Cerebellar cortex (tissue), 1 donor: ENCODE results near the gene DOCK4.
A peak's percentile ranks its signal among the peaks of the same experiment; 100 is the strongest.

ENCODE experiments used
- DNase-seq: peaks from one replicate; pipeline ENCODE4 v3.0.0-alpha.2; 2015; ENCODE audit warnings: low spot score

DOCK4 gene

DNA sequence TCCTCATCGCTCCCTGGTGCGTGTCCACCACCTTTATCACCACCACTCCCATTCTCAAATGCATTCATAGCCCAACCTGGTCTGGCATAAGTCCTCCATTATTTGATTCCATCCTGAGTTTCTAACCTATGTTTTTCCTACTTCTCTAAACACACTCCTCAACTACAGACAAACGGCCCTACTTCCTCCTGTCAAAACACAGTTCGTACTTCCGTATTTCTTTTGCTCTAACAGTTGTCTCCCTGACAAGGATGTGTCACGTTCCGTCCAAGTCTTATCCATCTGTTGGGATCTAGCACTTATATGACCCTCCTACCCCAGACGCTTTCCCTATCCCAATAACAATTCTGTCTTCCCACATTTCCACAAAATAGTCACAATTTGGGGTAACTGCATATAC, 46.8 kb downstream of the DOCK4 start:
- no peak for DNase-seq

DNA sequence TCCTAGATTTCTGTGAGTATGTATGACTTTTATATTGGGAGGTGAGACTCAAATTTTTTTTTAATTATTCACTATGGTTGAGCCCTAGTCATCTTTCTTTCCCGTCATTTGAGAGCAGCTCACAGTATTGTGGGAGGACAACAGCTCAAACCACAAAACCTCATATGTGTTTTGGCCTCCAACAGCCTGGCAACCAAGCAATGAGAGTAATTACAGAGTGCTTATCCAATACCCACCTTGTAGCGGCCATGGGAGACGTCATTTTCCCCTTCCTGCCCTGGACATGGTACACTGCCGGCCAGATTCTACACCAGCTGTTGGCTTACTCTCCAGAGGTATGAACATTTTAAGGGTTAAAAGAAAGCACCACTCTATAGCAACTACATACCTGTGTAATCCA, 49.1 kb downstream of the DOCK4 start:
- no peak for DNase-seq

DNA sequence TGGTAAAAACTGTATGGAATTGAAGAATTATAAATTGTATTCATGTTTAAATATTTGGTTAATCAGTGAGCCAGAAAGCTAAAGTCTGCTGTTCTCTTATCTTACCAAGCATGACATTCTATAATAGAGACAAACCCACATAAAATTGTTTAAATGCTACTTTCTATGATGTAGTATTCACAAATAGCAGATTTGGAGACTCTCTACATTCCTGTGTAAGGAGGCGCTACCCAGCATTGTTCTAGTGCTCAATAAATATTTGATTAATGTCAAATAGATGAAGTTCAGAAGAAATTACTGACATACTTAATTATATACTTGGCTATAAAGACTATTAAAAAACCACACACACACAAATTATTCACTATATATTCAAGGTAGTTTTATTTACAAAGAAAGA, 49.8 kb downstream of the DOCK4 start:
- DNase-seq = no peak

DNA sequence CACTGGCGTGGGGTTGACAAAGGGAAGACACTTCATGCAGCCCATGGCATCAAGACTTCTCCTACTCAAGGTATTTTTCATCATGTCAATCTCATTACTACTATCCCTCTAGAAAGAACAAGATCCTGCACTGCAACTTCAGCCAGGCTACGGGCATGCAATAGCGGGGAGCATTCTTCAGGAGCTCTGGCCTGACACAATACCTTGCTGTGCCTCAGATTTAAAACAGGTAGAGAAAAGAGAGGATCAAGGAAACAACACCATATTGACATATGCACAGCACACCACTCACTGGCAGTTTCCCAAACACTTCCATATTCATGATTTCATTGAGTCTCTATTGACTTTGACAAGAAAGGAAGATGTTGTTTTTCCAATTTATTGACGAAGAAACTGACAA, 51.5 kb downstream of the DOCK4 start:
- DNase-seq = peak; percentile 61

DNA sequence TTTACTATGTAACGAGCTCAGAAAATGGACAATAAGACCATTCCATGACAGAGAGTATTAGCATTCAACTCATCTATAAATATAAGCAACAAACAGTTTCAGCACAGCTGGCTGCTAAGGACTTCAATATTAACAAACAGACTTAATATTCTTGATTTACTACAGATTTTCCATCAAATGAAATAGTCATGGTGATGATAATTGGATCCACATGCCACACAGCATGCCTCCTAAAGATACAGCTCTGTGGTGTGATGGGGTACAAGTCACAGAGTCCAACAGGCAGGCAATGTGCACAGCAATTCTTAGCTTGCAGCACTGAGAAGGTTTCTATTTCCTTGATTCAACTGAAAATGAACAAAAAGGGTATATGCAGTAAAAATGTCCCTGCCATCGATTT, 54.0 kb downstream of the DOCK4 start:
- no peak for DNase-seq

DNA sequence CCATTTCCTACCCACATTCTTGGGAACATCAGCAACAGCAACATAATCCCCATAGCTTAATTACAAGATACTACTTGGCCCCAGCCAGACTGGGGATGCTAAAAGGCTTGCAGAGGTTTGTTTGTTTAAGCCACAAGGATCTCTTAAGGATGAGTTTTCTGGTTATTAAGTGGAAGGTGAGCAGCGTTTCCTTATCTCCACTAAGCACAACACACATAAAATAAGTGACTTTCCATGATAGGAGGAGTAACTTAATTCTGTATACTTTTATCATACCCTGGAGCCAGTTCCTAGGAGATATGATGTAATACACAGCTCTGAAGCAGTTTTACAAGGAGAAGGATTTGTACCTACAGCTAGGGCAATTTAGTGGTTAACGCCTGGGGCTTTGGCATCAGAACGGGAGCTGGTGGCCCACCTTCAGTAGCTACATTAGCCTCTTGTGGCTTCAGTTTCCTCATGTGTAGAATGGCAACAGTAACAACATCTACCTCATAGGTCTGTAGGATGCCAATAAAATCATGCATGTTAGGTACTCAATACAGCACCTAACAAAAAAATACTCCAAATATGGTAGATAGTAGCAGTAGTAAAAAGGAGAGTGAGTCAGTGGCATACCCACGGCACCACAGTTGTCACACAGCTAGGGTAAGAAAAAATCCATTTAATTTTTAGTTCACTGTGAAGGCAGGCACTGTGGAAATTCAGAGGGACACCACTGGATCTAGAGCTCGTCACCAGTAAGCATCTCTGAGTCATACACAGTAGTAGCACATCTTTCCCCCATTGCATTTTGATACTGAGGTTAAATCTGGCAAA, 55.2 kb downstream of the DOCK4 start:
- DNase-seq = no peak

DNA sequence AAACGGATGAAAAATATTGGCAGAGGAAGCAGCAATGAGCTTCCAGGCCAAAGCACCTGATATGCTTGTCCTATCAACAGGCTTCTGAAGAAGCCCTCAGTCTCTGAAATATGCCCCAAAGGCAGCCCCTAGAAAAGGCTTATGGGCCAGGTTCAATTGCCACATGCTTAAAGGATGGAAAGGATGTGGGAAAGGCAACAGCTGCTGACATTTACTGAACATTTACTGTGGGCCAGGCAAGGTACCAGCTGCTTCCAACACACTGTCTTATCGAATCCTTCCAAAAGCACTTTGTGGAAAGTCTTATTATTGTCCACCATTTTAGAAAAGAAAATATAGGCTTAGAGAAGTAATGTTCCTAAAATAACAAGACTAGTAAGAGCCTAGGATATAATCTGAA, 56.5 kb downstream of the DOCK4 start:
- no peak for DNase-seq

DNA sequence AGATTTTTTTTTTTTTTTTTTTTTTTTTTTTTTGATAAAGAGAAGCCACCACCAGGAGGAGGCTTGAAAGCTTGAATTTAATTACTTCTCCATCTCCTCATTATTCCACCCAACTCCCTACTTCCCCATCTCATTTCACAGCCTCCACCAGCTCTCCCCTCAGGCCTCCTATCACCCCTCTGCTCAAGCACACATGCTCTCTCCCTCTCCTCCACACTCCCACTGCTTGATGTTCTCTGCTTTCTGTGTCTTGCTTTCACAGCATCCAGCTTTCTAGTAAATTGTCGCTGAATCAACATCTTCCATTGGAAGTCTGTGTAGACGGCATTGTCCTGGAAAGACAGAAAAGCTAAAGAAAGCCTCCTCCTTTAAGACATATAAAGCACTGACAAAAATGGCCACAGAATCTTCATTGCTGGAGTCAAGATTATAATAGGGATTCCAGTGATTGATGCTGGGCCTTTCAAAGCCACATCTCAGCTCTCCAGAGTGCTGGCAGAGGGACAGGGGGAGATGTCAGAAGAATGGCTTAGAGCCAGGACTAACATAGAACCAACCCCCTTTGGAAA, 58.3 kb downstream of the DOCK4 start:
- peak; percentile 55 for DNase-seq

DNA sequence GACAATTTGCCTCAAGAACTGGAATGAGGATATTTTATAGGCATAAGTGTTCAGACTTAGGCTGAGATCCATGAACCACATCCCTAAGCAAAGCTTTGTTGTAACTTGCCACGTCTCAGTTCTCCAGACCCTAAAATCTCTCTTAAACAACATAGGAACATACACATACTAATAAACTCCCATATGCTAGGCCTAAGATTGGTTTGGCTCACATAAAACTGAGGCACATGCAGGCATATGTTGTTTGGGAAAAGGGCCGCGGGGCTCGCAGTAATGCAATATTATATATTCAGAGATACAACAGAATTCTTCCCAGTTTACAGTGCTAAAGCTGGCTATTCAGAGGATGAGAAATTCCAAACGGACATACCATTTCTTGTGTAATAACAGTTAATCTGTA, 61.0 kb downstream of the DOCK4 start:
- DNase-seq = no peak

DNA sequence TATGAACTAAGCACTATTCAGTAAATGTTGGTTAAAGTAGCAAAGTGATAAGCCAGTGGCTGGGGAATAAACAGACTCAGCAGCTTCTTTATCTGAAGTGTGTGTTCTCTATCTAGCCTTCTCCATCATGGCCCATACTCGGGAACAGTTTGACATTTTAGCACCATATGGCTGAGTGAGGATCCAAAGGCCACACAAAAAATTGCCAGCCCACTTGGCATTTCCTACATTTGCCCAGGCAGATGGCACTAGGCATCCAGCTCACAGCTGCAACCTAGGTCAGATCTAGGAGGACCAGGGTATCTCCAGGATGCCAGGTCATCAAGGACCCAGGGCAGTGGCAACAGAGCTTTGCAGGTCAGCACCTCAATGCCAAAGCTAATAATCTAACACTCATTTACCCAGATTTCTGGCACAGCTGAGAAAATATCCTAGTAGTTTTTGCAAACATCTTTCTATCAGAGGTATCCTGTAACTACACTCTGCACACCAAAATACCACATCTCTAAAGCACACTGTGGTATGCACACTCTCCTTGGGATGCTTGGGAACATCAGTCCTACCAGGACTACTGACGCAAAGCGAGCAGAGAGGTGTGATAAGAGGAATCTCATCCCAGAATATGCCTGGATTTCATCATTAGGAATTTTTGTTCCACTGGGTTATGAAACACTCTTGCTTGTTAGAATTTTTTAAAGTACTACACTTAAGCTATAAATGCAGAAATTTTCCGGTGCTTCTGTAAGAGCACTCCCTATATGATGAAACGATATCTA, 61.7 kb downstream of the DOCK4 start:
- DNase-seq = peak; percentile 95

DNA sequence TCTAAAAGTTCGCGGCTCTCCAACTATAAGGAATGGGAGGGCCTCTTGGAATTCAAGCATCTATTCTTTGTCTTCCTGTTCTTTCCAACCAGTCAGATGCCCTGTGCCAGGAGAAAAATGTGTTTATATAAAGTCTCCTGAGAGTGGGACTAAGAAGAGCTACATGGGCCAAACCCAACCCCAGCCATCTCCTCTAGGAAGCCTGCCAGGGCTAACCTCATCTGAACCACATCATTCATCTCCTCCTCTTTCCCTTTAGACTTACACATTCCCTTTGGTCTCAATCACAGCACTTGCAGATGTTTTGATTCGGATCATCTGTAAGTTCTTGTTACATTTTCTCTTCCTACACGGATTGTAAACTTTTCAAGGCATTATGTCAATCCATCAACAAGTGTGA, 62.6 kb downstream of the DOCK4 start:
- peak; percentile 48 for DNase-seq

DNA sequence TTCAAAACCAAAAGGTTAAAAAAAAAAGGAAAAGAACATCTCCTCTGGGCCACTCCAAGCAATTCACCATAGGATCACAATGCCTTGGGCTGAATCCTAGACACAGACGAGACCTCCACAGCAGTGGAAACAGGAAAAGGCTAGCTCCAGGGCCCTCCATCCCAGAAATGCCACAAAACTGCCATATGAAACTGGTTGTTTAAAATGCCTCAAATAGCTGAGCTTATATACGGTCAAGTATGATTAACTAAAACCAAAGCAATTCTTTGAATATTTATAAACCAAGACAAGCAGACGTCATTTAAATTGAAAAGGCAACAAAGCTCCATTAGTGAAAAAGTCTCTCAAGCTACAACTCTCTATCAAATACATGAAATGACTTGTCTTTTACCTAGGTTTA, 63.1 kb downstream of the DOCK4 start:
- no peak for DNase-seq

DNA sequence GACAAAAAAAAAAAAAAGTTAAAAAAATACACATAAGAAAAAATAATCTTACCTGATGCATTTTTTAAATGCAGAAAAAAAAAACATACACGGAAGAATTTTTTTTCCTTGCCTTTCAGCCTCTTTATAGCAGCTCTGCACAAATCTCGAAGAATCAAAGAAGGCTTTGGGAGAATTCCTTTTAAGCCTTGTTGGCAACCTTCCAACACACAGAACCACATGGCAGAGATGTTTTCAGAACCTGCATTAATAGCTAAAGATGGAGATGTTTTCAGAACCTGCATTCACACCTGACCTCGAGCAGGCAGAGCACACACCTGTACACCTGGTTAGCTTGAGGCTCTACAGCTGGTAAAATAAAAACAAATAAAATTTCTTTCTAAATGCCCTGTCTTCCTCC, 65.6 kb downstream of the DOCK4 start:
- DNase-seq = peak; percentile 56

DNA sequence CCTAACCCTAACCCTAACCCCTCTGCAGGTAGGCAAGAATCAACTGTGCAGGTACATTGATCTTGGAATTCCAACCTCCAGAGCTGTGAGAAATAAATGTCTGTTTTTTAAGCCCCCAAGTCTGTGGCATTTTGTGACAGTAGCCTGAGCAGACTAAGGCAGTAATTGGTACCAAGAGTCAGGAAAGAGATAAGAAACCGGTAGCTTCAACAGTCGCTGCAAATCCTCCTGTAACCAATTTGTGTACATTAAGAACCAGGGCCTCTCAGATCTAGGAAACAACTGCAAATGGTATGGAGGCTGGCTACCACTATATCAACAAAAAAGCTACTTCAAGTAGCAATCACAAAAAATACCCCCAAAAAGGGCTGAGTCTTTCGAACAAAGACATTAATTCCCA, 67.3 kb downstream of the DOCK4 start:
- DNase-seq = no peak

DNA sequence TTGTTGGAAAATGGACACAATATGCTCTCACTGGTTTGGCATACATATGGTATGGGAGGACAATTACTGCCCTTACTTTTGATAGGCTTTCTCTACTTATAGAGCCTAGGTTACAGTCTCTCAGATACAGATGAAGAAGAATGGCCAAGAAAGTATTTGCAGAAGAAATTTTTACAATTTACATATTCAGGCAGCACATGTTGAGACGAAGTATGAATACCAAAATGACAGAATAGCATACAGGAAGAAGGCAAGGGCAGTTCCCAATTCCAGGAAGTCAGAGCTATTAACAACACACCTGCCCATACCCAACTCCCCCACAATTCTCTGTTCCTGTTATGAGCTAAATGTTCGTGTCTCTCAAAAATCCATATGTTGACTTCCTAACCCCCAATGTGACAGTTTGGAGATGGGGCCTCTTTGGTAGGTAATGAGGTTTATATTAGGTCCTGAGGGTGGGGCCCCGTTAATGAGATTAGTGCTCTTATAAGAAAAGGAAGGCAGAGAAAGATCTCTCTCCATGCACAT, 67.8 kb downstream of the DOCK4 start:
- no peak for DNase-seq

DNA sequence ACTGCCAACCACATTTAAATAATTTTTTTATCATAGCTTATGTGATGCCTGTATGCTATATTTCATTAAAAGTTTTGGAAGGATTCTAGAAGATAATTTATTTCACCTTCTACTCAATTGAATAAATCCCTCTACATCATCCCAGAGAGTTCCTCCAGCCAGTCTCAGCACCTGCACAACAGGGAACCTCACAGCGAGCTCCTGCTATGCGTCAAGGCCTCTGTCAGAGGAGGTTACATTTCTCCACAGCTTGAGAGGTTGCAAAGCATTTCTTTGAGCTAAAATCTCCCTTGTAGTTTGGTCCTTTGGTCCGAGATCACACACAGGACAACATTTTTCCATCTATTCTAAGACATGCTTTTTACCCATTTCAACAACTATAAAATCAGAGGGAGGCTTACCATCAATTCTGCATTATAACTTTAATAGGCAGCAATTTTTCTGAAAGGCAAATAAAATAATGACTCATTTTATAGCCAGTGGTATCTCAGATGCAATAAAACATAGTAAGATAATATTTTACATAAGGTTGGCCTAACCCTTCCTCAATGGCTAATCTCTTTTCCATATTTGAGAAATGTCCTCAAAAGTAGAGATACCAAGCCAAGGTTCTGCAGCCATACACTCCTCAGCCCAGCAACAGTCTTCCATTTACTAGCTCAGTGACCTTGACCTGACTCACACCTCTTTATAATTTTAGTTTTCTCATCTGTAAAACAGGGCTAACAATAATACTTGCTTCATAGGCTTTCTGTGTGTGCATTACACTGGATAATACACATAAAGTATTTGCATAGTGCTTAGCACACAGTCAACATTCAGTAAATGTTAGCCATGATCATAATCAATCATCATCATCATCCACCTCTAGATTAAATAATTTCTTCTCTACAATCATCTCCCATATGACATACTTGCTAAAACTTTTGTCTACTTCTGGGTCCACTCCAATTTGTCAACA, 68.8 kb downstream of the DOCK4 start:
- no peak for DNase-seq

DNA sequence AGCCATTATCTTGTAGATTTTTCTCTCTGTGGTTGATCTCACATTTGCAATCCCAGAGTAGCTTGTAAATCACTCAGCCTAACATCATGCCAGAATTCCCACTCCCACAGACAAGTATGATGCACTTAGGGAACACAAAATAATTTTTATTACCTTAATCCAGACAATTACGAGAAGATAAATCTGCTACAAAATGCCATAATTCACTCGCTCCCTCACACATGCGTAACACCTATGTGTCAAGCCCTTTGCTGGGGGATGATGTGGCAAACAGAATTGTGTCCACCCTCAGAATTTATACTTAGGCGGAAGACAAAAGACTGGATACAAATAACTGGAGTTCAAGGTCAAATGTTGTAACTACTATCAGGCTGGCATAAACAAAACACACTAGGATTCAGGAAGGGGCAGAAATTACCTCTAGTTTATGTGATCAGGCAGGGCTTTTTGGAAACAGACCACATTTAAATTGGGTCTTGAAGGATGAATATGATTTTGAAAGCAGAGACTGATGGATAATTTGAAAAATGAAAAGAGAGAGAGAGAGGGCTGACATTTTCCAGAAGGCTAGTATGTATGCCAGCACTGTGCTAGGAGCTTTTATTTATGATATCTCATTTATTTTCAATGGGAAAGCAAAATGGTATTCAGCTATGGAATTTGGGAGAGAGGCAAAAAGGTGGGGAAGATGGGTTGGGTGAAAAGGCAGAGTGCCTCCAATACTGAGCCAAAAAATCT, 69.8 kb downstream of the DOCK4 start:
- no peak for DNase-seq

DNA sequence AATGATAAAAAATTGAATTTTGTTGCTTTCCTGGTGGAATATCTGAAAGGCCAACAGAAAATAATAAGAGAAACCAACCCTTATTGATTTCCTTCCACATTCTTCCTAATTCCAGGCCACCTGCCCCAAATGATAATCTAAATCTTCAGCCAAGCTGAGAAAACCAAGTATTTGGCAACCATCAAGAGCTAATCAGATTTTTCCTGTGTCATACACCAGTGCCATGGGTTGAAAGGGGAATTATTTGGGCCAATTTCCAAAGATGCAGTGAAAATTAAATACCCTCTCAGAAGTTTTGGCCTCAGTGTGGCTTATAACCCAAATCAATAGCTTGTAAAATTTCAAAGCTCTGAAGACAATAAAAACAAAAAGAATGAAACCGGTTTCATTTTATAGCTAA, 70.4 kb downstream of the DOCK4 start:
- no peak for DNase-seq

DNA sequence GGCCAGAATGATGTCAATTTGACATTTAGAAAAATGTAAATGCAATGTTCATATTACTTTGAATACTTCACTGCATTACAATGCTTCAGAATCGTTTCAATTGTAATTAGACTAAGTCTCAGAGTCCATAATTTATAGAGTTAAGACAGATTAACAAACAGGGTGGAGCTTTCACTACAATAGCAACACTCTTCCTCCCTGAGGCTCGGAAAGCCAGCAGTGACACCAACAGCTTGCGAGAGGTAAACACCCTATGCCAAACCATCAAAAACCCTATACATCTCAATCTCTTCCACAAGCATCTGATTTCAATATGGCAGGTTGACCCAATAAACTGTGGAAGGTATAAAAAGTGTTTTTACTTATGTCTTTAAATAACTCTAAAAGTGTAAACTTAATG, 72.2 kb downstream of the DOCK4 start:
- no peak for DNase-seq

DNA sequence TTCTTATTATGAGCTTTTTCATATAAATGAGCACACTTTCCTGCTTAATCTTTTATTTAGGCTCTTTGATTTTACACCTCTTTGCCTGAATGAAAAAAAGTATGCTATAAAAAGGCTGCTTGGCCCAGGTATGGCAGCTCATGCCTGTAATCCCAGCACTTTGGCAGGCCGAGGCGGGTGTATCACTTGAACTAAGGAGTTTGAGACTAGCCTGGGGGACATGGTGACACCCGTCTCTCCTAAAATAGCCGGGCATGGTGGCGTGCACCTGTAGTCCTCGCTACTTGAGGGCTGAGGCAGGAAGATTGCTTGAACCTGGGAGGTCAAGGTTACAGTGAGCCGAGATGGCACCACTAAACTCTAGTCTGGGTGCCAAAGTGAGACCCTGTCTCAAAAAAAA, 72.9 kb downstream of the DOCK4 start:
- DNase-seq = no peak

DNA sequence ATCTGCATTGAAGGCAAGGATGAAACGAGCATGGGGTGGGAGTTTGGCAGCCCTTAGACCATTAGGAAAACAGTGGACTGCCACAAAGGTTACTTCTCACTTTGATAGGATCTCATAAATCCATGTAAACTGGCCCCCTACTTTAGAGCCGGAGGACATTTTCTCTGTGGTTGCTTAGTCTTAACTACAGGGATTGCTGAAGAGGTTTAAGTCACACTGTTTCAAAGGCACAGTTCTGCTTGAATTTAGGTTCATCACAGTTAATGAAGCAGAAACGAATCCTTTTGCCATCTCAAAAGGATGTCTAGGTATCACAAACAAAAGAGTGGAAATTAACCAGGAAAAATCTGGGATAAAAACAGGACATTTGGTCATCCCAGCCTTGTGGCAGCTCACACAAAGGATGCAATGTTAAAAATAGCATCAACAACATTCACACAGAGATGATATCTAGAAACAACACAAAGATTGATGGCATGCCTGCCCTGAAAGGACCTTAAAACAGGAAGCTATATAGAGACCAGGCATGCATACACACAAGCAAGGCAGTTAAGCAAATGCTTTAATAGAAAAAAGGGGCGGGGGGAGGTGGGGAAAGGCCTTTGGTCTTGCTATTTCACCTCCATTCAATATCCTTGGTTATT, 74.0 kb downstream of the DOCK4 start:
- peak; percentile 95 for DNase-seq
